ENCODE results near the gene DCDC2. TPM values are rescaled to one million over a fixed set of nuclear protein-coding genes. Genes with fewer than 3 reads are reported as not detected.

The DCDC2 gene
- total and polyA plus RNA-seq, 2 experiments from 2014 or later: 0.06 TPM; not detected in 1

- Histone ChIP-seq H3K4me1 (ENCODE audit: low read depth) (no peaks in the 10 kb centered on the region), H3K9me3 (ENCODE audit: low read depth) (no peaks in the 10 kb centered on the region), H3K27ac (no peak overlapping the region), H3K27me3 (no peaks in the 10 kb centered on the region), H3K36me3 (no peaks in the 10 kb centered on the region), H3K4me3 (no peak overlapping the region)
- TF ChIP-seq CTCF (IDR thresholded peaks at IDR 0.05; ENCODE audit: low read depth, low read length): no peak
- DNase-seq (ENCODE audit: low read depth in 1 of 2, low spot score in 1 of 2): peak in 1 of 2 donors; percentile 10
These were observed 25.5 kb downstream of the DCDC2 start for GRCh38 chr6:24332317-24332716.

- DNase-seq (ENCODE audit: low read depth in 1 of 2, low spot score in 1 of 2): peak in 1 of 2 donors; percentile 3
- no peaks in the 10 kb centered on the region for H3K36me3 ChIP-seq
- H3K4me3 ChIP-seq: no peak overlapping the region
- H3K27ac ChIP-seq: no peak overlapping the region
- no peaks in the 10 kb centered on the region for H3K4me1 ChIP-seq (ENCODE audit: low read depth)
- no peaks in the 10 kb centered on the region for H3K9me3 ChIP-seq (ENCODE audit: low read depth)
- H3K27me3 ChIP-seq: no peaks in the 10 kb centered on the region
- no peak for TF ChIP-seq CTCF (IDR thresholded peaks at IDR 0.05; ENCODE audit: low read depth, low read length)
These were observed 27.6 kb downstream of the DCDC2 start for GRCh38 chr6:24330137-24330732.

GRCh38 chr6:24329451-24329850 lies 28.4 kb downstream of the DCDC2 start:
- H3K9me3 ChIP-seq (ENCODE audit: low read depth): no peaks in the 10 kb centered on the region
- no peaks in the 10 kb centered on the region for H3K27me3 ChIP-seq
- no peak overlapping the region for H3K27ac ChIP-seq
- no peak for TF ChIP-seq CTCF (IDR thresholded peaks at IDR 0.05; ENCODE audit: low read depth, low read length)
- H3K4me3 ChIP-seq: no peak overlapping the region
- no peaks in the 10 kb centered on the region for H3K4me1 ChIP-seq (ENCODE audit: low read depth)
- no peaks in the 10 kb centered on the region for H3K36me3 ChIP-seq
- DNase-seq (ENCODE audit: low read depth in 1 of 2, low spot score in 1 of 2): peak in 1 of 2 donors; percentile 5

GRCh38 chr6:24329022-24329421 lies 28.8 kb downstream of the DCDC2 start:
- Histone ChIP-seq H3K36me3 (no peaks in the 10 kb centered on the region), H3K27me3 (no peaks in the 10 kb centered on the region), H3K4me1 (ENCODE audit: low read depth) (no peaks in the 10 kb centered on the region), H3K4me3 (no peak overlapping the region), H3K9me3 (ENCODE audit: low read depth) (no peaks in the 10 kb centered on the region), H3K27ac (no peak overlapping the region)
- no peak for TF ChIP-seq CTCF (IDR thresholded peaks at IDR 0.05; ENCODE audit: low read depth, low read length)
- no peak for DNase-seq (ENCODE audit: low read depth in 1 of 2, low spot score in 1 of 2)

- no peaks in the 10 kb centered on the region for H3K4me1 ChIP-seq (ENCODE audit: low read depth)
- no peaks in the 10 kb centered on the region for H3K9me3 ChIP-seq (ENCODE audit: low read depth)
- DNase-seq (ENCODE audit: low read depth in 1 of 2, low spot score in 1 of 2): no peak
- TF ChIP-seq CTCF (IDR thresholded peaks at IDR 0.05; ENCODE audit: low read depth, low read length): no peak
- no peak overlapping the region for H3K4me3 ChIP-seq
- no peaks in the 10 kb centered on the region for H3K36me3 ChIP-seq
- no peaks in the 10 kb centered on the region for H3K27me3 ChIP-seq
- H3K27ac ChIP-seq: no peak overlapping the region
These were observed 30.1 kb downstream of the DCDC2 start for GRCh38 chr6:24327756-24328155.

Measured in cardiac muscle cell (in vitro differentiated cells and primary cell).